ENCODE data around the gene KRT2.

DNA sequence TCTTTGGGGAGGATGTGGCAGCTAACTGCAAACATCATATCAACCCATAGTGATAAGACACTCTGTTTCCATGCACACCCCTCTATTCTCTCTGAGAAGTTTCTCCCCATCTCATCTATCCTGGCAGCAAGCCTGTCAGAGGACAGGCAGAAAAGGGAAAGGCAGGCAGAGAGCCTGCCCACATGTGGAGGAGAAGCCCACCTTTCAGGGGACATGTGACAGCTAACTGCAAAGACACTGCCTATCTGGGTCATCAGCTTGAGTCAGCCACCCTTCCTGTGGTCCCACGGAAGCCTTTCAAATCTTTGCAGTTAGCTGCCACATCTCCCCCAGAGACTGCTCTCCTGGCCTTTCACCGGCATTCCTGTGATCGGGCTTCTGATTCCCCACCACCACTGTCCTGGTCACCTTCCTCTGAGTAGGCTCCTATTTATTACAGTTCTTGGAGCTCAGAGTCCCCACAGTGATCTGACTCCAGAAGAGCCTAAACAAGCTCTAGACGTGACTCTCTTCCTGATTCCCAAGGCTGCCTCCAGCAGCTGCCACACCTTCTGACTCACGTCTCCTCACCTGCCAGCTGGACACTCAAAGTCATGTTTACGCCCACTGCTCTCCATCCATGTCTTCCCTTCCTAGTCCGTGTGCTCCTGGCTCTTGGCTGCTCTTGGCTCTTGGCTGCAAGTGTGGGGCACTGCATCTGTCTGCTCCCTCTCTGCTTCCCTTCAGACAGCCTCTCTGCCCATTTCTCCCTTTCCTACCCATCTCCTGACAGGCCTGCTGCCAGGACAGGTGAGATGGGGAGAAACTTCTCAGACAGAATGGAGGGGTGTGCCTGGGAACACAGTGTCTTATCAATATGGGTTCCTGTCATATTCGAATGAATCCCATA lies 35.7 kb upstream of the KRT2 start:
- TF ChIP-seq SRF (IDR thresholded peaks at IDR 0.05; ENCODE audit: low read depth, low read length) (no peak), CTCF (IDR thresholded peaks at IDR 0.05; ENCODE audit: control extremely low read depth in 1 of 3, insufficient read depth in 1 of 3, low read depth in 1 of 3, low read length in 3 of 3) (no peak), EP300 (IDR thresholded peaks at IDR 0.05; ENCODE audit: borderline replicate concordance in 1 of 2, low read depth in 2 of 2, low read length in 2 of 2) (no peak), CHD2 (IDR thresholded peaks at IDR 0.05; ENCODE audit: low read length) (no peak), RAD21 (IDR thresholded peaks at IDR 0.05 in 1 of 2, conservative IDR thresholded peaks at IDR 0.05 in 1 of 2; ENCODE audit: low read depth in 2 of 2, low read length in 2 of 2) (no peak), POLR2A (IDR thresholded peaks at IDR 0.05; ENCODE audit: control extremely low read depth in 1 of 2, low read depth in 2 of 2, low read length in 2 of 2) (no peak), SAP30 (IDR thresholded peaks at IDR 0.05; ENCODE audit: insufficient read depth, insufficient replicate concordance, low read length) (no peak), HDAC6 (IDR thresholded peaks at IDR 0.05; ENCODE audit: low read depth, low read length) (no peak), PHF8 (conservative IDR thresholded peaks at IDR 0.05; ENCODE audit: low read depth, low read length) (no peak), SIX5 (IDR thresholded peaks at IDR 0.05; ENCODE audit: low read depth, low read length) (no peak), GTF2F1 (IDR thresholded peaks at IDR 0.05; ENCODE audit: borderline replicate concordance, low read depth, low read length) (no peak)
- TF ChIP-seq, protein P1, sequence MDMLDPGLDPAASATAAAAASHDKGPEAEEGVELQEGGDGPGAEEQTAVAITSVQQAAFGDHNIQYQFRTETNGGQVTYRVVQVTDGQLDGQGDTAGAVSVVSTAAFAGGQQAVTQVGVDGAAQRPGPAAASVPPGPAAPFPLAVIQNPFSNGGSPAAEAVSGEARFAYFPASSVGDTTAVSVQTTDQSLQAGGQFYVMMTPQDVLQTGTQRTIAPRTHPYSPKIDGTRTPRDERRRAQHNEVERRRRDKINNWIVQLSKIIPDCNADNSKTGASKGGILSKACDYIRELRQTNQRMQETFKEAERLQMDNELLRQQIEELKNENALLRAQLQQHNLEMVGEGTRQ (IDR thresholded peaks at IDR 0.05; ENCODE audit: low read length), result no peak
